Measurements from ENCODE around the gene CHMP4B.

DNA sequence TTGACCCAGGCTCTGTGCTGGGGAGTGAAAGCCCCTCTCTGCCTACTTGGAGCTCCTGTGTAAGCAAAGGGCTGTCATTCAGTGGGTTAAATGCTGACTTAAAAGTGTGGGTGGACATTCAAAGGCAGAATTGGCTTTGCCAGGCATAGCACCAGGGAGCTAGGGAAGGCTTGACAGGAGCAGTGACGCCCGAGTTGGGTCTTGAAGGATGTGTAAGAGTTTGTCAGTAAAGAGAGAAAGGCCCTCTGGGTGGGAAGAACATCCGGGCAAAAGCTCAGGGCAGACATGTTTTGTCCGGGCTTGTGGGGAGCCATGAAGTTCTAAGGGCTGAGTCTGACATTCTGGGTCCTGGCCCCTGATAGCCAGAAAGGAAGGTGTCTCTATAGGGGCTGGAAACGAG is 27.9 kb upstream of the CHMP4B start:
- TF ChIP-seq, protein P1, sequence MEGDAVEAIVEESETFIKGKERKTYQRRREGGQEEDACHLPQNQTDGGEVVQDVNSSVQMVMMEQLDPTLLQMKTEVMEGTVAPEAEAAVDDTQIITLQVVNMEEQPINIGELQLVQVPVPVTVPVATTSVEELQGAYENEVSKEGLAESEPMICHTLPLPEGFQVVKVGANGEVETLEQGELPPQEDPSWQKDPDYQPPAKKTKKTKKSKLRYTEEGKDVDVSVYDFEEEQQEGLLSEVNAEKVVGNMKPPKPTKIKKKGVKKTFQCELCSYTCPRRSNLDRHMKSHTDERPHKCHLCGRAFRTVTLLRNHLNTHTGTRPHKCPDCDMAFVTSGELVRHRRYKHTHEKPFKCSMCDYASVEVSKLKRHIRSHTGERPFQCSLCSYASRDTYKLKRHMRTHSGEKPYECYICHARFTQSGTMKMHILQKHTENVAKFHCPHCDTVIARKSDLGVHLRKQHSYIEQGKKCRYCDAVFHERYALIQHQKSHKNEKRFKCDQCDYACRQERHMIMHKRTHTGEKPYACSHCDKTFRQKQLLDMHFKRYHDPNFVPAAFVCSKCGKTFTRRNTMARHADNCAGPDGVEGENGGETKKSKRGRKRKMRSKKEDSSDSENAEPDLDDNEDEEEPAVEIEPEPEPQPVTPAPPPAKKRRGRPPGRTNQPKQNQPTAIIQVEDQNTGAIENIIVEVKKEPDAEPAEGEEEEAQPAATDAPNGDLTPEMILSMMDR (IDR thresholded peaks at IDR 0.05; ENCODE audit: low read length), result no peak
- TF ChIP-seq EZH2 (optimal IDR thresholded peaks at IDR 0.05; ENCODE audit: low read depth, low read length), result no peak
